Thyroid gland (tissue), 4 donors: ENCODE measurements around the gene MTSS2. TPM values are rescaled to one million over a fixed set of nuclear protein-coding genes. Genes with fewer than 3 reads are reported as not detected.

Experiments
- DNase-seq, 2 donors: peaks; one replicate each; pipeline ENCODE4 v3.0.0-alpha.2; 2019
- H3K27ac ChIP-seq, 3 donors: fragments of 200-600 bp; sonication (generic); 1 replicate in 2 of 3; 2 replicates in 1 of 3; pipeline ENCODE4 v1.5.1; 2016 to 2019; ENCODE audit warnings: mild to moderate bottlenecking in 1 of 3, moderate library complexity in 1 of 3
- H3K27me3 ChIP-seq: fragments of 200-600 bp; sonication (generic); one replicate; pipeline ENCODE4 v1.5.1; 2019
- H3K36me3 ChIP-seq, 2 donors: fragments of 200-600 bp; sonication (generic); one replicate each; pipeline ENCODE4 v1.5.1; 2016 to 2019
- H3K4me1 ChIP-seq, 2 donors: fragments of 200-600 bp; sonication (generic); one replicate each; pipeline ENCODE4 v1.5.1; 2017 to 2019
- H3K4me3 ChIP-seq, 3 donors: fragments of 200-600 bp; sonication (generic); replicated peaks in 1 of 3; 1 replicate in 2 of 3; 2 replicates in 1 of 3; pipeline ENCODE4 v1.5.1; 2016; ENCODE audit warnings: mild to moderate bottlenecking in 1 of 3
- H3K9me3 ChIP-seq: fragments of 200-600 bp; sonication (generic); one replicate; pipeline ENCODE4 v1.5.1; 2017
- POLR2A ChIP-seq, 2 donors: fragments of 450-650 bp; IDR thresholded peaks; one replicate each; pipeline ENCODE4 v1.6.1; 2017; ENCODE audit warnings: antibody characterized with exemption in 2 of 2, mild to moderate bottlenecking in 2 of 2, moderate library complexity in 1 of 2
- WGBS, 2 donors: methylation state at CpG; one replicate each; pipeline ENCODE4 v1.1.5; 2017; 5-methylcytosine and 5-hydroxymethylcytosine counted together
- intact Hi-C: fragments of 100-400 bp; cut with DNase I; formaldehyde crosslinking; loops from one replicate; pipeline ENCODE4 v1.15.1; 2023
- total RNA-seq, 4 donors: library from RNA; depleted of rRNA; stranded (reverse); fragments of >200 nt; gene quantifications; one replicate each; pipeline ENCODE4 v1.2.3, GENCODE V29; 2016
- TF ChIP-seq, protein P1 (sequence below), 6 experiments: fragments of 200-600 bp in 3 of 6; fragments of 450-650 bp in 3 of 6; sonication (generic) in 3 of 6; IDR thresholded peaks; one replicate each; pipeline ENCODE4 v1.5.1; 2016 to 2019; ENCODE audit warnings: antibody characterized with exemption in 6 of 6, mild to moderate bottlenecking in 2 of 6, inconsistent platforms in 1 of 6, moderate library complexity in 1 of 6

The MTSS2 gene
- total RNA-seq: 10 to 100 TPM; 11.3 to 39.8 (median 26.7) TPM

- H3K9me3 ChIP-seq: no peaks in the 10 kb centered on the region
- peak within 1 kb of the TSS; percentile 56 to 83 (median 72) for H3K27ac ChIP-seq
- peak within 1 kb of the TSS; percentile 48 to 61 (median 54) for H3K4me3 ChIP-seq
- peak; percentile 90 to 91 for DNase-seq
- H3K4me1 ChIP-seq: peaks cover 25 to 82% of the 10 kb centered on the region in 2 donors
- no peaks in the 10 kb centered on the region for H3K27me3 ChIP-seq
- peak in 1 of 2 donors; percentile 60 for TF ChIP-seq POLR2A (IDR thresholded peaks at IDR 0.05)
- TF ChIP-seq, protein P1, sequence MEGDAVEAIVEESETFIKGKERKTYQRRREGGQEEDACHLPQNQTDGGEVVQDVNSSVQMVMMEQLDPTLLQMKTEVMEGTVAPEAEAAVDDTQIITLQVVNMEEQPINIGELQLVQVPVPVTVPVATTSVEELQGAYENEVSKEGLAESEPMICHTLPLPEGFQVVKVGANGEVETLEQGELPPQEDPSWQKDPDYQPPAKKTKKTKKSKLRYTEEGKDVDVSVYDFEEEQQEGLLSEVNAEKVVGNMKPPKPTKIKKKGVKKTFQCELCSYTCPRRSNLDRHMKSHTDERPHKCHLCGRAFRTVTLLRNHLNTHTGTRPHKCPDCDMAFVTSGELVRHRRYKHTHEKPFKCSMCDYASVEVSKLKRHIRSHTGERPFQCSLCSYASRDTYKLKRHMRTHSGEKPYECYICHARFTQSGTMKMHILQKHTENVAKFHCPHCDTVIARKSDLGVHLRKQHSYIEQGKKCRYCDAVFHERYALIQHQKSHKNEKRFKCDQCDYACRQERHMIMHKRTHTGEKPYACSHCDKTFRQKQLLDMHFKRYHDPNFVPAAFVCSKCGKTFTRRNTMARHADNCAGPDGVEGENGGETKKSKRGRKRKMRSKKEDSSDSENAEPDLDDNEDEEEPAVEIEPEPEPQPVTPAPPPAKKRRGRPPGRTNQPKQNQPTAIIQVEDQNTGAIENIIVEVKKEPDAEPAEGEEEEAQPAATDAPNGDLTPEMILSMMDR (IDR thresholded peaks at IDR 0.05): no peak
- 0% methylated on average over 1 of the region's 72 CpGs; no CpG with 5 or more reads in 1 of the 2 donors for WGBS, 2 donors
- no peaks in the 10 kb centered on the region for H3K36me3 ChIP-seq
- intact Hi-C loops: no loop called here
Measured at GRCh38 chr16:70685938-70686375, at the start of gene MTSS2. Gene MTSS2, minus strand, starts transcription at chr16:70686053. Its CDS starts 262 bp downstream, at chr16:70685791.

DNA sequence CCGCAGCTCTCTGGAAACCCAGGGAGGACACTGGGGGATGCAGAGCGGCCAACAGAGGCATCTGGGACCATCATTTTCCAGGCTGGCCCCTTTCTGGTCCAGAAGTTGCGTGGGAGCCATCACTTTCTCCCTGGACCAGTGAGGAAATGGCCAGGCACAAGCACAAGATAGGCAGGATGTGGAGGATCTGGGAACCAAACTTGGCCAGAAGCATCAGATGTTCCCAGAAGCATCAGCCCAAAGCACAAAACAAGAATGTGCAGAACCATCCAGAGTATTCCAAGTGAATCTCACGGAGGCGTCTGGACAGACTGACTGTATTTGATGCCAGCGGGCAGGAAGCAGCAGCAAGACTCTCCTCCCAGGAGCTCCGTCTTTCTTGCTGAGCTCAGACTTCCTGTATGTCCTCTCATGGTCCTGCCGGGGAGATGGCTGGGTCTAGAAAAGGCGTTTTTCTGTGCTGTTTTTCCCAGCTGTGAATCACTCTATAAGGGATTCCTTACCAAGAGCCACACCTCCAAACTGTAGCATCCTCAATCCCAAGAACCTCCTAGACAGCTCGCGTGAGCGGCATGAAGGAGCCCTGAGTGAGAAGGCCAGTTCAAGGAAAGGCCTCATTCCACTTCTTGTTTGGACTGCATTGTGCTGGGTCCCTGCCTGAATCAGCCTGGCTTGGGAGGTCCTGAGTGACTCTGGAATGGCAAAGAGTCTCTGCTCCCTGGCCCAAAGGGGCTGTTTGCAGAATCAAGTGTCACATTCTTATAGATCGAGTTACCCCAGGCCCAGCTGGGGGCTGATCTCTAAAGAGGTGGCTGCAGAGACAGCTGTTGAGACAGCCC lies 49.5 kb upstream of the MTSS2 start:
- WGBS, 2 donors: 75 to 79% methylated on average over 12 to 13 of the region's 13 CpGs
- peak overlapping the region in 2 of 3 donors; percentile 51 to 65 for H3K27ac ChIP-seq
- TF ChIP-seq, protein P1 (IDR thresholded peaks at IDR 0.05): no peak
- TF ChIP-seq POLR2A (IDR thresholded peaks at IDR 0.05): no peak
- H3K4me1 ChIP-seq: peaks cover 0 to 43% of the 10 kb centered on the region in 2 donors
- no peak overlapping the region for H3K4me3 ChIP-seq
- DNase-seq: no peak
- peaks cover 4 to 9% of the 10 kb centered on the region in 2 donors for H3K36me3 ChIP-seq
- no peaks in the 10 kb centered on the region for H3K9me3 ChIP-seq
- intact Hi-C loops: no loop called here
- H3K27me3 ChIP-seq: no peaks in the 10 kb centered on the region

DNA sequence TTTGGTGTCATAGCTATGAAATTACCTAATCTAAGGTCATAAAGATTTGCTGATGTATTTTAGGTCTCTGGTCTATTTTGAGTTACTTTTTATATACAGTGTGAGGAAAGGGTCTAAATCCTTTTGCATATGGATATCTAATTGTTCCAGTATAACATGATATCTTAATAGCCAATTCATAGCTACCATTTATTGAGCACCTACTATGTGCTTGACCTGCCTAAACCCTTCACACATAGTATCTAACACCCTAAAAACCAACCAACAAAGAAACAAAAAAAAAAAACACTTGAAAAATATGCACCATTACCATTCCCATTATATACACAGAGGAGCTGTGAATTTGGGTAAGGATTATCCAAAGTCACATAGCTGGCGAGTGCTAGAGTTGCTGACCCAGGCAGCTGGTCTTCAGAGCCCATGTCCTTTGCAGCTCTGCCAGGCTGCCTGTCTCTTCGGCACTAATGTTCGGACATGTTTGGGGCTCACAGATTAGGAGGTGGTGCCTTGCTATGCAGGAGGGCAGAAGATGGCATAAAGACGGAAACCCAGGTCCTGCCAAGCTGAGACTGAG lies 48.8 kb upstream of the MTSS2 start:
- peaks cover 0 to 40% of the 10 kb centered on the region in 2 donors for H3K4me1 ChIP-seq
- no peak for TF ChIP-seq POLR2A (IDR thresholded peaks at IDR 0.05)
- TF ChIP-seq, protein P1 (IDR thresholded peaks at IDR 0.05): no peak
- no peaks in the 10 kb centered on the region for H3K9me3 ChIP-seq
- H3K27me3 ChIP-seq: no peaks in the 10 kb centered on the region
- intact Hi-C loops: no loop called here
- no peak overlapping the region for H3K4me3 ChIP-seq
- peak overlapping the region in 2 of 3 donors; percentile 51 to 65 for H3K27ac ChIP-seq
- DNase-seq: no peak
- whole genome bisulfite sequencing, 2 donors: 82 to 84% methylated on average over 4 of the region's 4 CpGs
- H3K36me3 ChIP-seq: peaks cover 4 to 9% of the 10 kb centered on the region in 2 donors

DNA sequence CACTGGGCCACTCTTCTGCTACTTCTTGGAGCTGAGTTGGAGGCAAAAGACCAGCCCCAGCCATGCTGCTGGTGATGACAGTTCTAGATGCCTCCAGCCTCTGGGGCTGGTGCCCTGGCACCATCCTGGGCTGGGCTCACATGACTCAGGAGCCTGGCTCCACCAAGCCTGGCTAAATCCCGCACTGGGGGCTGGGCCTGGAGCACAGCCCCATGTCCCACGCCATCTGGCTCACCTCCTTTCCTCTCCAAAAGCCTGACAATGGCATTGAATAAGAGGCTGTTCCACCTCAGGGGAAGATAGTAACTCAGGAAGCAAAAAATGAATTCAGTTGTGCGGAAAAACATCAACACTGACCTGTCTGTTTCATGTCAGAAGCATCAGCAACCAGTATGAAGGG lies 45.1 kb upstream of the MTSS2 start:
- intact Hi-C loops: no loop called here
- TF ChIP-seq POLR2A (IDR thresholded peaks at IDR 0.05): no peak
- TF ChIP-seq, protein P1 (IDR thresholded peaks at IDR 0.05): no peak
- Histone ChIP-seq H3K27ac (no peak overlapping the region), H3K4me1 (peaks cover 2 to 22% of the 10 kb centered on the region in 2 donors), H3K27me3 (no peaks in the 10 kb centered on the region), H3K4me3 (no peak overlapping the region), H3K36me3 (peaks cover 4 to 9% of the 10 kb centered on the region in 2 donors), H3K9me3 (no peaks in the 10 kb centered on the region)
- DNase-seq: no peak
- 97% methylated on average over 3 of the region's 3 CpGs for WGBS, 2 donors

DNA sequence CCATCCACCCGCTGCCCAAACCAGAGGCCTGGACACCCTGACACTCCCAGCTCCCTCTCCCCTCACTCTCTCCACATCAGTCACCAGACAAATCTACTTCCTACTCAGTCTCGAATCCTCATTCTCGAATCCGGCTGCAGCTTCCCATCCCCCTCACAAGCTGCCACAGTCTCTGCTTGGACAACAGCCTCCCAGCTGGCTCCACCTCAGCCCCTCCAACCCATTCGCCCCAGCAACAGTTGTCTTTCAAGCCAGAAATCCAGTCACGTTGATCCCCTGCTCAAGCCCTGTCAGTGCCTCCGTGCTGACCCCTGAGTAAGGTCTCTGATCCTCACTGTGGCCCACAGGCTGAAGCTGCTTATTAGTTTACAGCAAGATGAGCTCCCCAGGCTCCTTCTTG lies 44.2 kb upstream of the MTSS2 start:
- no peak for DNase-seq
- H3K27ac ChIP-seq: no peak overlapping the region
- intact Hi-C loops: no loop called here
- H3K27me3 ChIP-seq: no peaks in the 10 kb centered on the region
- no peak for TF ChIP-seq POLR2A (IDR thresholded peaks at IDR 0.05)
- TF ChIP-seq, protein P1 (IDR thresholded peaks at IDR 0.05): no peak
- H3K4me1 ChIP-seq: peaks cover 11 to 22% of the 10 kb centered on the region in 2 donors
- 87 to 91% methylated on average over 7 of the region's 7 CpGs for WGBS, 2 donors
- no peak overlapping the region for H3K4me3 ChIP-seq
- H3K9me3 ChIP-seq: no peaks in the 10 kb centered on the region
- H3K36me3 ChIP-seq: peaks cover 4 to 9% of the 10 kb centered on the region in 2 donors
